A549 (cell line): ENCODE data around the gene C2orf49.

Experiments
- CTCF ChIP-seq: fragments of >200 bp; sonication (Bioruptor Twin); formaldehyde crosslinking; IDR thresholded peaks from 3 replicates; pipeline ENCODE4 v1.5.1; 2016
- NFE2L2 ChIP-seq: fragments of 150-350 bp; conservative IDR thresholded peaks from 2 replicates; pipeline ENCODE4 v1.6.1; 2014; ENCODE audit warnings: low read length
- POLR2A ChIP-seq: IDR thresholded peaks from 2 replicates; pipeline ENCODE4 v1.6.1; 2012; ENCODE audit warnings: mild to moderate bottlenecking, low read length

DNA sequence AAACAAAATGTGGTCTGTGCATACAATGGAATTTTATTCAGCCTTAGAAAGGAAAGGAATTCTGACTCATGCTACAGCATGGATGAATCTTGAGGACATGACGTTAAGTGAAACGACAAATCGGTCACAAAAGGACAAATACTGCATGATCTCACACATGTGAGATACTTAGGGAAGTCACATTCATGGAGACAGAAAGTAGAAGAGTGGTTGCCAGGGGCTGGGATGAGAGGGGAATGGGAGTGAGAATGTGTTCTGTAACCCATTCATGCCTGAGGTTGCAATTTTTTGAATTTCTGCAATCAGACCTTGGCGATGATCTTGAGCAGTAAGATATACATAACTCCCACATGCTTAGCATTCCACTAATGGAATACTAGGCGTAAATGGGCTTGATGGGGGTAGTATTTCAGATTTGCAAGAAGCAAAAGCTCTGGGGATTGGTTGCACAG is 39.5 kb downstream of the C2orf49 start:
- TF ChIP-seq CTCF (no peak), POLR2A (no peak), NFE2L2 (no peak)
